Omental fat pad (tissue), 4 donors: ENCODE results near the gene TGFB2. TPM values are rescaled to one million over a fixed set of nuclear protein-coding genes. Genes with fewer than 3 reads are reported as not detected.

Source experiments
- ATAC-seq: fragments of 150-250 bp; one replicate; pipeline ENCODE4 v1.9.1; 2016; ENCODE audit warnings: mild to moderate bottlenecking, moderate library complexity; ENCODE audit not compliant: low FRiP score
- DNase-seq: peaks from one replicate; pipeline ENCODE4 v3.0.0-alpha.2; 2019; ENCODE audit warnings: low spot score
- total RNA-seq, 4 donors: library from RNA; depleted of rRNA; stranded (reverse); fragments of >200 nt; gene quantifications; one replicate each; pipeline ENCODE4 v1.1.0, GENCODE V29; 2016
- TF ChIP-seq, protein P1 (sequence below), 3 donors: fragments of 450-650 bp; IDR thresholded peaks; one replicate each; pipeline ENCODE4 v1.5.1; 2016 to 2017; ENCODE audit warnings: antibody characterized with exemption in 3 of 3, mild to moderate bottlenecking in 3 of 3, moderate library complexity in 2 of 3

Gene TGFB2
- total RNA-seq, 4 donors from 2014 or later = 3.1 to 9.1 (median 4.1) TPM

DNA sequence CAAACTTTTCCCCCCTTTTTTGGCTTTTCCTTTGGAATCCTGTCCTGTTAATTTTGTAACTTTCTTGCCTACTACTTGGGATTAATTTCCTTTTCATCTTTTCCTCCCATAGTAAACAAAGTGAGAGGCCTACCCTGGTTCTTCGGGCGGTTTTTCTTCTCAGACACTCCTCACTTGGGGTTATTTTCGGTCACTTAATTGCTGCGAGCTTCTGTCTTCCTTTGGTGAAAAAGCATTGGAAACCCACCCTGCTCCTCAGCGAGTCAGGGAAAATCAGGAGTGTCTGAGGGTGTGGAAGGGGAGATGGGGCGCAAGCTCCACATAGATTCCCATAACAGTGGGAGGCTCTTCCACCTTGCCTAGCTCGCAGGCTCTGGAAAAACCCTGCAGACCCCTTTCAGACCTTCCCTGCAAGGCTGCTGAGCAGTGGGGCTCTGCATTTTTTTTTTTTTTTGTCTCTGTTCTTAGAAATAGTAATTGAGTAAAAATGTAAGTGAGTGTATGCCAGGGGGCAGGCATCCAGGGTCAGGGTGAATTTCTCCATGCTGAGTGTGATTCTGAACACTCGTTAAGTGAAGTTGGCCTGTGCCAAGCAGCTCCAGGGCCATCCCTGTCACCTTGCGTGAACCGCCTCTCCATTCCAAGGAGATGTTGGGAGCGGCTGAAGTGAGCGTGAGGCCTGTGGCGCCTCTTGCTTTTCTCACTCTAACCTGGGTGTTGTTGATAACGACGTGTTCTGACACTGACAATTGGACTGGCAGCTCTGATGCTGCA, 20.3 kb downstream of the TGFB2 start:
- TF ChIP-seq, protein P1, sequence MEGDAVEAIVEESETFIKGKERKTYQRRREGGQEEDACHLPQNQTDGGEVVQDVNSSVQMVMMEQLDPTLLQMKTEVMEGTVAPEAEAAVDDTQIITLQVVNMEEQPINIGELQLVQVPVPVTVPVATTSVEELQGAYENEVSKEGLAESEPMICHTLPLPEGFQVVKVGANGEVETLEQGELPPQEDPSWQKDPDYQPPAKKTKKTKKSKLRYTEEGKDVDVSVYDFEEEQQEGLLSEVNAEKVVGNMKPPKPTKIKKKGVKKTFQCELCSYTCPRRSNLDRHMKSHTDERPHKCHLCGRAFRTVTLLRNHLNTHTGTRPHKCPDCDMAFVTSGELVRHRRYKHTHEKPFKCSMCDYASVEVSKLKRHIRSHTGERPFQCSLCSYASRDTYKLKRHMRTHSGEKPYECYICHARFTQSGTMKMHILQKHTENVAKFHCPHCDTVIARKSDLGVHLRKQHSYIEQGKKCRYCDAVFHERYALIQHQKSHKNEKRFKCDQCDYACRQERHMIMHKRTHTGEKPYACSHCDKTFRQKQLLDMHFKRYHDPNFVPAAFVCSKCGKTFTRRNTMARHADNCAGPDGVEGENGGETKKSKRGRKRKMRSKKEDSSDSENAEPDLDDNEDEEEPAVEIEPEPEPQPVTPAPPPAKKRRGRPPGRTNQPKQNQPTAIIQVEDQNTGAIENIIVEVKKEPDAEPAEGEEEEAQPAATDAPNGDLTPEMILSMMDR (IDR thresholded peaks at IDR 0.05) = no peak

GRCh38 chr1:218366322-218367052, 21.4 kb downstream of the TGFB2 start:
- DNase-seq = no peak
- TF ChIP-seq, protein P1 (IDR thresholded peaks at IDR 0.05) = no peak
- ATAC-seq = no peak

More for the DNA sequence above, 20.3 kb downstream of the TGFB2 start:
- peak; percentile 49 for ATAC-seq
- no peak for DNase-seq

DNA sequence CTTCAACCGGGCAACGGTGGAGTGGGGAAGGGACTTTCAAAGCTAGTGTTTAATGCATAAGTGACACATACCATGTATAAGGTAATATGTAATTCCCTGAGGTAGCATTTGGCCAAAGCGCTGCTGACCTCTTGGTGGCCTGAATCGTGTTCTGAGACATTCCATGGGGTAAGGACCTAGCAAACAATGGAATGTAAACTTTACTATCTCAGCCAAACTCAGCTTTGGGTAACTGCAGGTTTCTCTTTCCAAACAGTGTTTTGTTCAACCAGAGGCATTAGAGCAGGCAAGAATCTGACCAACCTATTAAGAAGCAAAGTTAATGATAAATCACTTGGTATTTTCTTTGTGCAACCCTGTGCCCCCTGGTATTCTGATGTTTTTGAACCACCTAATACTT, 22.0 kb downstream of the TGFB2 start:
- no peak for ATAC-seq
- TF ChIP-seq, protein P1 (IDR thresholded peaks at IDR 0.05) = no peak
- no peak for DNase-seq

GRCh38 chr1:218368686-218369085, 23.6 kb downstream of the TGFB2 start:
- TF ChIP-seq, protein P1 (IDR thresholded peaks at IDR 0.05) = no peak
- ATAC-seq (no peak), DNase-seq (no peak)

DNA sequence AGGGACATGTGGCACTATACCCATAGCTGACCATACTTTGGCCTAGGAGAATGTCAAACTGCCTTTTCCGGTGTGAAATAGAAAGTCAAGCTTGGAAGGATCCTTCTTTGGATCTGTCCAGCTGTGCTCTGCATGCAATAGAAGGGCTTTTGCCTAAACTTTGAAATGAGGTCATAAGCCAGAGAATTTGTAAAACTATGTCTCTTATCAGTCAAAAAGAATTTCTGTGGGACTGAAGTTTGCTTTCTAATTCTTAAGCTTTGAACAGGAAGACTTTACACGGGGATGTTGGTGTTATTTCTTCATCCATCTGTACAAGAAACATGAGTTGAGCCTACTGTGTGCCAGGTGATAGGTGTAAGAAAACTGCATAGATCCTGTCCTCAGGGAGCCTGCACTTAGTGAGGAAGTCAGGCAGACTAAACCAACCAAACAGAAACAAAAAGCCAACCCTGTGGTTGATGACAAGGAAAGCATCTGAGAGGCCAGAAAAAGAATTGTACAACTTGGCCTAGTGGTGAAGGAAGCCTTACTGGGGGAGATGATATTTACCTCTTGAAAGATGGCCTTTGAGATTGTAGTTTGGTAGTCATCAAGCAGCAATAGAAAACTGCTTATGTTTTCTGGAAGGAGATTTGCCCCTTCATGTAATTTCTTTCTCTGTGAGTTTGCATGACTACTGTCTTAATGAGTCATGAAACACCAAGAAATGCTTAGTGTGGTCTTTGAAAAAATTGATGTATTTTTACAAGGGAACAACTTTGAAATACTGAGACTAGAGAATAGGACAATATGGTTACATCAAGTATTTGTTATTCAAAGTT, 24.8 kb downstream of the TGFB2 start:
- DNase-seq = no peak
- TF ChIP-seq, protein P1 (IDR thresholded peaks at IDR 0.05) = no peak
- peak; percentile 48 for ATAC-seq

- TF ChIP-seq, protein P1 (IDR thresholded peaks at IDR 0.05) = no peak
- ATAC-seq (no peak), DNase-seq (no peak)
Observed at GRCh38 chr1:218371927-218372672, 27.0 kb downstream of the TGFB2 start.
